SK-N-SH (cell line): ENCODE results near the gene GNAZ. TPM values are rescaled to one million over a fixed set of nuclear protein-coding genes. Genes with fewer than 3 reads are reported as not detected.
A peak's percentile ranks its signal among the peaks of the same experiment; 100 is the strongest.

Experiments
- CTCF ChIA-PET: fragments of 300-600, 350-600 bp; formaldehyde crosslinking; extraction: SDS; loops from one replicate; lab custom pipeline; 2021; lab: Yijun Ruan, JAX
- POLR2A ChIA-PET: fragments of 350-600 bp; sonication (Branson Sonifier 250); formaldehyde crosslinking; extraction: SDS; loops from one replicate; lab custom pipeline; 2020; ENCODE audit warnings: antibody characterized with exemption, inconsistent platforms; lab: Yijun Ruan, JAX
- DNase-seq: peaks from one replicate; pipeline ENCODE4 v3.0.0; 2012
- H2AFZ ChIP-seq: fragments of 200-600 bp; sonication (generic); 2 replicates; pipeline ENCODE4 v1.8.1; 2016; ENCODE audit warnings: antibody characterized with exemption, mild to moderate bottlenecking, low read depth
- H3F3A ChIP-seq: fragments of 200-600 bp; sonication (generic); replicated peaks from 2 replicates; pipeline ENCODE3; 2016; ENCODE audit warnings: antibody characterized with exemption, mild to moderate bottlenecking; ENCODE audit not compliant: insufficient read depth
- H3K27ac ChIP-seq, 2 experiments: fragments of 200-500 bp in 1 of 2; fragments of 200-600 bp in 1 of 2; sonication (Bioruptor generic) in 1 of 2; sonication (generic), shearing (Covaris generic) in 1 of 2; 2 replicates each; pipeline versions ENCODE4 v1.5.1 to v1.6.1; 2014 to 2016; ENCODE audit warnings: low read depth in 2 of 2, inconsistent platforms in 1 of 2, low read length in 1 of 2, mild to moderate bottlenecking in 1 of 2, mixed read lengths in 1 of 2
- H3K27me3 ChIP-seq: fragments of 200-600 bp; sonication (generic), shearing (Covaris generic); 2 replicates; pipeline ENCODE4 v1.6.1; 2016; ENCODE audit warnings: mixed run types; ENCODE audit not compliant: insufficient read depth
- H3K36me3 ChIP-seq, 2 experiments: fragments of 200-500 bp in 1 of 2; fragments of 200-600 bp in 1 of 2; sonication (Bioruptor generic) in 1 of 2; sonication (generic) in 1 of 2; replicated peaks in 1 of 2; 2 replicates each; pipeline versions ENCODE3 to v1.5.1; 2014 to 2016; ENCODE audit warnings: low read length in 1 of 2, mild to moderate bottlenecking in 1 of 2; ENCODE audit not compliant: insufficient read depth in 2 of 2, control insufficient read depth in 1 of 2
- H3K4me1 ChIP-seq, 2 experiments: fragments of 200-500 bp in 1 of 2; fragments of 200-600 bp in 1 of 2; sonication (Bioruptor generic) in 1 of 2; sonication (generic), shearing (Covaris generic) in 1 of 2; 2 replicates each; pipeline versions ENCODE4 v1.5.1 to v1.6.1; 2014 to 2016; ENCODE audit warnings: low read depth in 1 of 2, low read length in 1 of 2, mixed run types in 1 of 2; ENCODE audit not compliant: insufficient read depth in 2 of 2, control insufficient read depth in 1 of 2
- H3K4me2 ChIP-seq: fragments of 200-600 bp; sonication (generic), shearing (Covaris generic); 2 replicates; pipeline ENCODE4 v1.6.1; 2017; ENCODE audit warnings: mixed run types
- H3K4me3 ChIP-seq, 2 experiments: fragments of 200-500 bp in 1 of 2; fragments of 200-600 bp in 1 of 2; sonication (Bioruptor generic) in 1 of 2; sonication (generic), shearing (Covaris generic) in 1 of 2; 2 replicates each; pipeline versions ENCODE4 v1.5.1 to v1.8.1; 2014 to 2016; ENCODE audit warnings: low read depth in 2 of 2, inconsistent platforms in 1 of 2, low read length in 1 of 2, mild to moderate bottlenecking in 1 of 2, mixed read lengths in 1 of 2, moderate library complexity in 1 of 2
- H3K79me2 ChIP-seq: fragments of 200-600 bp; sonication (generic); 2 replicates; pipeline ENCODE4 v1.8.1; 2017; ENCODE audit warnings: mild to moderate bottlenecking; ENCODE audit not compliant: insufficient read depth
- H3K9ac ChIP-seq: fragments of 200-600 bp; sonication (generic); 2 replicates; pipeline ENCODE4 v1.6.1; 2017; ENCODE audit warnings: mixed run types
- H3K9me2 ChIP-seq: fragments of 200-600 bp; sonication (generic); 2 replicates; pipeline ENCODE4 v1.6.1; 2017; ENCODE audit warnings: mixed run types
- H3K9me3 ChIP-seq: fragments of 200-600 bp; sonication (generic); 2 replicates; pipeline ENCODE4 v1.6.1; 2017; ENCODE audit warnings: mixed run types, mild to moderate bottlenecking, moderate library complexity
- H4K20me1 ChIP-seq: fragments of 200-600 bp; sonication (generic); 2 replicates; pipeline ENCODE4 v1.6.1; 2017; ENCODE audit warnings: mild to moderate bottlenecking, mixed run types; ENCODE audit not compliant: insufficient read depth
- CHD2 ChIP-seq: fragments of 150-350 bp; IDR thresholded peaks from 2 replicates; pipeline ENCODE4 v1.6.1; 2018; ENCODE audit warnings: low read length; ENCODE audit not compliant: partially characterized antibody
- FOSL2 ChIP-seq: IDR thresholded peaks from 2 replicates; pipeline ENCODE4 v1.4.0; 2012; ENCODE audit warnings: low read depth, mild to moderate bottlenecking, moderate library complexity, borderline replicate concordance
- FOXJ3 ChIP-seq: sonication (generic); formaldehyde crosslinking; IDR thresholded peaks from 2 replicates; pipeline ENCODE4 v1.5.1; 2020; ENCODE audit warnings: mild to moderate bottlenecking, missing genetic modification reagents
- GATA2 ChIP-seq: sonication (generic); formaldehyde crosslinking; IDR thresholded peaks from 2 replicates; pipeline ENCODE4 v1.5.0; 2020; ENCODE audit warnings: mild to moderate bottlenecking, missing genetic modification reagents
- JUND ChIP-seq: IDR thresholded peaks from 2 replicates; pipeline ENCODE4 v1.4.0; 2012
- MEF2A ChIP-seq: IDR thresholded peaks from 2 replicates; pipeline ENCODE4 v1.4.0; 2012; ENCODE audit warnings: low read depth, borderline replicate concordance
- NFIC ChIP-seq: IDR thresholded peaks from 2 replicates; pipeline ENCODE4 v1.4.0; 2012; ENCODE audit warnings: borderline replicate concordance
- NRF1 ChIP-seq: IDR thresholded peaks from 2 replicates; pipeline ENCODE4 v1.6.1; 2012; ENCODE audit warnings: low read depth, mild to moderate bottlenecking, low read length
- RCOR1 ChIP-seq: fragments of 150-350 bp; IDR thresholded peaks from 2 replicates; pipeline ENCODE4 v1.6.1; 2017; ENCODE audit warnings: antibody characterized with exemption, low read length
- RXRA ChIP-seq: IDR thresholded peaks from 2 replicates; pipeline ENCODE4 v1.4.0; 2012; ENCODE audit warnings: low read depth, mild to moderate bottlenecking, borderline replicate concordance
- SIN3A ChIP-seq: IDR thresholded peaks from 2 replicates; pipeline ENCODE4 v1.6.1; 2012; ENCODE audit warnings: low read depth, mild to moderate bottlenecking, low read length, moderate library complexity, borderline replicate concordance
- YY1 ChIP-seq: IDR thresholded peaks from 2 replicates; pipeline ENCODE4 v1.4.0; 2012; ENCODE audit warnings: low read depth, mild to moderate bottlenecking
- WGBS: methylation state at CpG from one replicate; pipeline ENCODE4 v1.1.6; 2017; ENCODE audit warnings: low lambda C conversion rate; 5-methylcytosine and 5-hydroxymethylcytosine counted together
- polyA plus RNA-seq, 3 experiments: library from polyadenylated mRNA; depleted of rRNA; stranded (reverse); fragments of >200 nt; gene quantifications; 2 replicates each; pipeline ENCODE4 v1.2.3, GENCODE V29; 2012
- TF ChIP-seq, protein P1 (sequence below): IDR thresholded peaks from 2 replicates; pipeline ENCODE4 v1.6.1; 2012; ENCODE audit warnings: mild to moderate bottlenecking, low read depth, low read length, moderate library complexity
- TF ChIP-seq, protein P2 (sequence below): IDR thresholded peaks from 2 replicates; pipeline ENCODE4 v1.4.0; 2012; ENCODE audit warnings: low read depth
- TF ChIP-seq, protein P3 (sequence below): IDR thresholded peaks from 2 replicates; pipeline ENCODE4; 2012
- TF ChIP-seq, protein P4 (sequence below): fragments of 150-350 bp; IDR thresholded peaks from 2 replicates; pipeline ENCODE4 v1.6.1; 2017; ENCODE audit warnings: antibody characterized with exemption, low read length, low read depth, borderline replicate concordance
- TF ChIP-seq, protein P5 (sequence below): fragments of 200-600 bp; sonication (generic); IDR thresholded peaks from 2 replicates; pipeline ENCODE4 v1.6.1; 2017; ENCODE audit warnings: antibody characterized with exemption, mild to moderate bottlenecking, moderate library complexity

The GNAZ gene
- polyA plus RNA-seq, 1 of the 3 experiments (the other 2 are of a cell fraction), result 6.5 TPM

DNA sequence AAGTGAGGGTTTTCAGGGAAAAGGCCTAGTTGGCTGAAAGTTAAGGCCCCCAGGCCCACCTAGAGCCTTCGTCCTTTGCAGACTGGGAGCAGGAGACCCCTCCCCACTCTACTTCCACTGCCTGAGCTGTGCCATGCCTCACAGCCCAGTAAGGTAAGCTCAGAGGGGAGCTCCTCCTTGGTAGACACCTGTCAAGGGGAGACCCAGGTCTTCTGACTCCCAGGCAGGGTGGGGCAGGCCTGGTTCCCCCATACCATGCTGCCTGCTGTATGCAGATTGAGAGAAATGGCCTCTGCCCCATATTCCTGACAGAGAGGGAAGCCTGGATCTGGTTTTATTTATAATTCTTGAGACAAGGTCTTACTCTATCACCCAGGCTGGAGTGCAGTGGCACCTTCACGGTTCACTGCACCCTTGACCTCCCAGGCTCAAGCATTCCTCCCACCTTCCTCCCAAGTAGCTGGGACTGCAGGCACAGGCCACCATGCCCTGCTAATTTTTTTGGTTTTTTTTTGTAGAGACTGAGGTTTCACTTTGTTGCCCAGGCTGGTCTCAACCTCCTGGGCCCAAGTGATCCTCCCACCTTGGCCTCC, 75.7 kb downstream of the GNAZ start (continued):
- TF ChIP-seq, protein P1, sequence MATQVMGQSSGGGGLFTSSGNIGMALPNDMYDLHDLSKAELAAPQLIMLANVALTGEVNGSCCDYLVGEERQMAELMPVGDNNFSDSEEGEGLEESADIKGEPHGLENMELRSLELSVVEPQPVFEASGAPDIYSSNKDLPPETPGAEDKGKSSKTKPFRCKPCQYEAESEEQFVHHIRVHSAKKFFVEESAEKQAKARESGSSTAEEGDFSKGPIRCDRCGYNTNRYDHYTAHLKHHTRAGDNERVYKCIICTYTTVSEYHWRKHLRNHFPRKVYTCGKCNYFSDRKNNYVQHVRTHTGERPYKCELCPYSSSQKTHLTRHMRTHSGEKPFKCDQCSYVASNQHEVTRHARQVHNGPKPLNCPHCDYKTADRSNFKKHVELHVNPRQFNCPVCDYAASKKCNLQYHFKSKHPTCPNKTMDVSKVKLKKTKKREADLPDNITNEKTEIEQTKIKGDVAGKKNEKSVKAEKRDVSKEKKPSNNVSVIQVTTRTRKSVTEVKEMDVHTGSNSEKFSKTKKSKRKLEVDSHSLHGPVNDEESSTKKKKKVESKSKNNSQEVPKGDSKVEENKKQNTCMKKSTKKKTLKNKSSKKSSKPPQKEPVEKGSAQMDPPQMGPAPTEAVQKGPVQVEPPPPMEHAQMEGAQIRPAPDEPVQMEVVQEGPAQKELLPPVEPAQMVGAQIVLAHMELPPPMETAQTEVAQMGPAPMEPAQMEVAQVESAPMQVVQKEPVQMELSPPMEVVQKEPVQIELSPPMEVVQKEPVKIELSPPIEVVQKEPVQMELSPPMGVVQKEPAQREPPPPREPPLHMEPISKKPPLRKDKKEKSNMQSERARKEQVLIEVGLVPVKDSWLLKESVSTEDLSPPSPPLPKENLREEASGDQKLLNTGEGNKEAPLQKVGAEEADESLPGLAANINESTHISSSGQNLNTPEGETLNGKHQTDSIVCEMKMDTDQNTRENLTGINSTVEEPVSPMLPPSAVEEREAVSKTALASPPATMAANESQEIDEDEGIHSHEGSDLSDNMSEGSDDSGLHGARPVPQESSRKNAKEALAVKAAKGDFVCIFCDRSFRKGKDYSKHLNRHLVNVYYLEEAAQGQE, result no peak
- TF ChIP-seq YY1, result no peak
- TF ChIP-seq SIN3A, result no peak

DNA sequence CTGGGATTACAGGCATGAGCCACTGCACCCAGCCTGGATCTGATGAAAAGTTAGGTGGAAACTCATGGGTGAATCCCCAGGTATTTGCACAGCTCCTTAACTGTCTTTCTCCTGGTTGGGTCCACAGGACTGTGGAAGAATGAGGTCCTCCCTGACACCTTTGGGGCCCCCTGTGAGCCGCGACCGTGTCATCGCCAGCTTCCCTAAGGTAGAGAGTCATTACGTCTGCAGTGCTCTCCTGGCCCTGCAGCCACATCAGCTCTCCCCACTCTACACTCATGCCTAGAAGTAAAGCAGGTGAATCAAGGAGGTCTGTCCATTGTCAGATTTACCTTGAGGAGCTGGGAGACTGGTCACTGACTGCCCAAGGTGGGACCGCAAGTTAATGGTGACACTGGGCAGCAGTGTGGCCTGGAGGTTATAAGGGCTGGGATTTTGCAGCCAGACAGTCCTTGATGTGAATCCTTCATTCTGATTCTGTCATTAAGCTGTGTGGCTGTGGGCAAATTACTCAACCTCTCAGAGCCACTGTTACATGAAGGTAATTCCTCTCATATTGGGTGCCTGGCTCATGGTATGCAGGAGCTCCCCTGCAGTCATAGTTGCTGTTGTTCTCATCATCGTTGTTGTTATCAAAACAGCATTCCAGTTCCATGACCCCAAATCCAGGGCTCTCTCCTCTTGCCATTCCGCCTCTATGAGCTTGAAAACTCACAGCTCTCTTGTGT, 76.3 kb downstream of the GNAZ start:
- Histone ChIP-seq H3K27me3 (no peaks in the 10 kb centered on the region), H3K36me3 (peaks cover 0 to 14% of the 10 kb centered on the region in 2 experiments), H4K20me1 (no peaks in the 10 kb centered on the region), H3K9me2 (no peaks in the 10 kb centered on the region), H3K4me2 (peak overlapping the region; percentile 91), H3F3A (no peaks in the 10 kb centered on the region), H3K4me3 (peak overlapping the region in 1 of 2 experiments; percentile 79; a peak in 1 of 4 replicates), H3K4me1 (peaks cover 6 to 13% of the 10 kb centered on the region in 2 experiments; a peak in 1 of 4 replicates), H3K9ac (no peak overlapping the region), H3K27ac (no peak overlapping the region), H3K9me3 (no peaks in the 10 kb centered on the region), H2AFZ (no peak overlapping the region), H3K79me2 (peaks cover 4% of the 10 kb centered on the region; the same call in 1 of the 2 replicates)
- 92% methylated on average over 4 of the region's 8 CpGs for WGBS
- CTCF ChIA-PET, result interaction anchor here (1.0 to 2.5 kb wide), 7 partner anchors 9 to 188 kb away, joined by 3 to 9 read pairs (median 4); no protein-coding TSS in a partner anchor
- DNase-seq, result no peak
- POLR2A ChIA-PET, result interaction anchor here (0.6 to 1.4 kb wide), 2 partner anchors 8 to 77 kb away, joined by 3 read pairs; no protein-coding TSS in a partner anchor
- TF ChIP-seq JUND (no peak), GATA2 (CRISPR knock-in tag) (no peak), CHD2 (no peak), YY1 (no peak), RCOR1 (no peak), FOSL2 (no peak), FOXJ3 (CRISPR knock-in tag) (no peak), NFIC (no peak), NRF1 (no peak), RXRA (no peak), MEF2A (no peak)
- TF ChIP-seq, protein P2, sequence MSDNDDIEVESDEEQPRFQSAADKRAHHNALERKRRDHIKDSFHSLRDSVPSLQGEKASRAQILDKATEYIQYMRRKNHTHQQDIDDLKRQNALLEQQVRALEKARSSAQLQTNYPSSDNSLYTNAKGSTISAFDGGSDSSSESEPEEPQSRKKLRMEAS, result no peak
- TF ChIP-seq, protein P3, sequence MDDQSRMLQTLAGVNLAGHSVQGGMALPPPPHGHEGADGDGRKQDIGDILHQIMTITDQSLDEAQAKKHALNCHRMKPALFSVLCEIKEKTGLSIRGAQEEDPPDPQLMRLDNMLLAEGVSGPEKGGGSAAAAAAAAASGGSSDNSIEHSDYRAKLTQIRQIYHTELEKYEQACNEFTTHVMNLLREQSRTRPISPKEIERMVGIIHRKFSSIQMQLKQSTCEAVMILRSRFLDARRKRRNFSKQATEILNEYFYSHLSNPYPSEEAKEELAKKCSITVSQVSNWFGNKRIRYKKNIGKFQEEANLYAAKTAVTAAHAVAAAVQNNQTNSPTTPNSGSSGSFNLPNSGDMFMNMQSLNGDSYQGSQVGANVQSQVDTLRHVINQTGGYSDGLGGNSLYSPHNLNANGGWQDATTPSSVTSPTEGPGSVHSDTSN, result no peak
- TF ChIP-seq, protein P4, sequence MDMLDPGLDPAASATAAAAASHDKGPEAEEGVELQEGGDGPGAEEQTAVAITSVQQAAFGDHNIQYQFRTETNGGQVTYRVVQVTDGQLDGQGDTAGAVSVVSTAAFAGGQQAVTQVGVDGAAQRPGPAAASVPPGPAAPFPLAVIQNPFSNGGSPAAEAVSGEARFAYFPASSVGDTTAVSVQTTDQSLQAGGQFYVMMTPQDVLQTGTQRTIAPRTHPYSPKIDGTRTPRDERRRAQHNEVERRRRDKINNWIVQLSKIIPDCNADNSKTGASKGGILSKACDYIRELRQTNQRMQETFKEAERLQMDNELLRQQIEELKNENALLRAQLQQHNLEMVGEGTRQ, result no peak
- TF ChIP-seq, protein P5, sequence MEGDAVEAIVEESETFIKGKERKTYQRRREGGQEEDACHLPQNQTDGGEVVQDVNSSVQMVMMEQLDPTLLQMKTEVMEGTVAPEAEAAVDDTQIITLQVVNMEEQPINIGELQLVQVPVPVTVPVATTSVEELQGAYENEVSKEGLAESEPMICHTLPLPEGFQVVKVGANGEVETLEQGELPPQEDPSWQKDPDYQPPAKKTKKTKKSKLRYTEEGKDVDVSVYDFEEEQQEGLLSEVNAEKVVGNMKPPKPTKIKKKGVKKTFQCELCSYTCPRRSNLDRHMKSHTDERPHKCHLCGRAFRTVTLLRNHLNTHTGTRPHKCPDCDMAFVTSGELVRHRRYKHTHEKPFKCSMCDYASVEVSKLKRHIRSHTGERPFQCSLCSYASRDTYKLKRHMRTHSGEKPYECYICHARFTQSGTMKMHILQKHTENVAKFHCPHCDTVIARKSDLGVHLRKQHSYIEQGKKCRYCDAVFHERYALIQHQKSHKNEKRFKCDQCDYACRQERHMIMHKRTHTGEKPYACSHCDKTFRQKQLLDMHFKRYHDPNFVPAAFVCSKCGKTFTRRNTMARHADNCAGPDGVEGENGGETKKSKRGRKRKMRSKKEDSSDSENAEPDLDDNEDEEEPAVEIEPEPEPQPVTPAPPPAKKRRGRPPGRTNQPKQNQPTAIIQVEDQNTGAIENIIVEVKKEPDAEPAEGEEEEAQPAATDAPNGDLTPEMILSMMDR, result no peak
- TF ChIP-seq, protein P1, result no peak
